ENCODE results near the gene DDR2. TPM values are rescaled to one million over a fixed set of nuclear protein-coding genes. Genes with fewer than 3 reads are reported as not detected.

The DDR2 gene
- total RNA-seq, 2 experiments from 2014 or later = 0.15 to 0.18 TPM

- Mint-ChIP-seq H3K36me3 (ENCODE audit: low read depth) (no peaks in the 10 kb centered on the region), H3K4me3 (no peak overlapping the region), H3K27ac (no peak overlapping the region), H3K9me3 (no peaks in the 10 kb centered on the region), H3K4me1 (no peaks in the 10 kb centered on the region), H3K27me3 (peaks cover 4% of the 10 kb centered on the region)
- ChIA-PET POLR2A (no interaction called here), CTCF (no interaction called here)
- no peak for DNase-seq
Observed at GRCh38 chr1:162635418-162635817, 3.2 kb downstream of the DDR2 start.

GRCh38 chr1:162639718-162640117 lies 7.5 kb downstream of the DDR2 start:
- Mint-ChIP-seq H3K27me3 (peaks cover 6% of the 10 kb centered on the region), H3K9me3 (no peaks in the 10 kb centered on the region), H3K4me1 (no peaks in the 10 kb centered on the region), H3K36me3 (ENCODE audit: low read depth) (no peaks in the 10 kb centered on the region), H3K27ac (no peak overlapping the region), H3K4me3 (no peak overlapping the region)
- no peak for DNase-seq
- ChIA-PET CTCF (no interaction called here), POLR2A (no interaction called here)

- H3K36me3 Mint-ChIP-seq (ENCODE audit: low read depth) = no peaks in the 10 kb centered on the region
- no peak for DNase-seq
- H3K9me3 Mint-ChIP-seq = no peaks in the 10 kb centered on the region
- ChIA-PET CTCF (interaction anchor here (0.6 kb wide), 1 partner anchor 24 kb away, joined by 3 read pairs; no protein-coding TSS in a partner anchor), POLR2A (no interaction called here)
- no peak overlapping the region for H3K27ac Mint-ChIP-seq
- H3K4me3 Mint-ChIP-seq = no peak overlapping the region
- H3K27me3 Mint-ChIP-seq = peaks cover 6% of the 10 kb centered on the region
- H3K4me1 Mint-ChIP-seq = no peaks in the 10 kb centered on the region
Observed at GRCh38 chr1:162641114-162641513, 8.8 kb downstream of the DDR2 start.

GRCh38 chr1:162644986-162645314 lies 12.7 kb downstream of the DDR2 start:
- H3K9me3 Mint-ChIP-seq = no peaks in the 10 kb centered on the region
- no peaks in the 10 kb centered on the region for H3K4me1 Mint-ChIP-seq
- ChIA-PET CTCF (no interaction called here), POLR2A (no interaction called here)
- no peak for DNase-seq
- peaks cover 12% of the 10 kb centered on the region for H3K27me3 Mint-ChIP-seq
- no peaks in the 10 kb centered on the region for H3K36me3 Mint-ChIP-seq (ENCODE audit: low read depth)
- no peak overlapping the region for H3K4me3 Mint-ChIP-seq
- H3K27ac Mint-ChIP-seq = no peak overlapping the region

GRCh38 chr1:162645666-162646065 lies 13.4 kb downstream of the DDR2 start:
- H3K27ac Mint-ChIP-seq = no peak overlapping the region
- no peak overlapping the region for H3K4me3 Mint-ChIP-seq
- POLR2A ChIA-PET = no interaction called here
- H3K9me3 Mint-ChIP-seq = no peaks in the 10 kb centered on the region
- peaks cover 12% of the 10 kb centered on the region for H3K27me3 Mint-ChIP-seq
- CTCF ChIA-PET = no interaction called here
- no peaks in the 10 kb centered on the region for H3K36me3 Mint-ChIP-seq (ENCODE audit: low read depth)
- no peaks in the 10 kb centered on the region for H3K4me1 Mint-ChIP-seq
- DNase-seq = no peak

GRCh38 chr1:162649583-162649982 lies 17.3 kb downstream of the DDR2 start:
- ChIA-PET CTCF (no interaction called here), POLR2A (no interaction called here)
- H3K27me3 Mint-ChIP-seq = peaks cover 10% of the 10 kb centered on the region
- H3K36me3 Mint-ChIP-seq (ENCODE audit: low read depth) = no peaks in the 10 kb centered on the region
- no peaks in the 10 kb centered on the region for H3K4me1 Mint-ChIP-seq
- H3K4me3 Mint-ChIP-seq = no peak overlapping the region
- H3K27ac Mint-ChIP-seq = no peak overlapping the region
- no peak for DNase-seq
- no peaks in the 10 kb centered on the region for H3K9me3 Mint-ChIP-seq

- DNase-seq = no peak
- ChIA-PET POLR2A (no interaction called here), CTCF (no interaction called here)
- H3K27ac Mint-ChIP-seq = no peak overlapping the region
- no peaks in the 10 kb centered on the region for H3K9me3 Mint-ChIP-seq
- H3K27me3 Mint-ChIP-seq = no peaks in the 10 kb centered on the region
- no peak overlapping the region for H3K4me3 Mint-ChIP-seq
- H3K4me1 Mint-ChIP-seq = no peaks in the 10 kb centered on the region
- H3K36me3 Mint-ChIP-seq (ENCODE audit: low read depth) = no peaks in the 10 kb centered on the region
Observed at GRCh38 chr1:162654915-162655620, 22.8 kb downstream of the DDR2 start.

- no peaks in the 10 kb centered on the region for H3K27me3 Mint-ChIP-seq
- POLR2A ChIA-PET = no interaction called here
- H3K36me3 Mint-ChIP-seq (ENCODE audit: low read depth) = no peaks in the 10 kb centered on the region
- H3K27ac Mint-ChIP-seq = no peak overlapping the region
- no peaks in the 10 kb centered on the region for H3K9me3 Mint-ChIP-seq
- no peaks in the 10 kb centered on the region for H3K4me1 Mint-ChIP-seq
- H3K4me3 Mint-ChIP-seq = no peak overlapping the region
- DNase-seq = no peak
- CTCF ChIA-PET = no interaction called here
Observed at GRCh38 chr1:162656266-162656665, 24.0 kb downstream of the DDR2 start.

- H3K27ac Mint-ChIP-seq = no peak overlapping the region
- H3K4me3 Mint-ChIP-seq = no peak overlapping the region
- ChIA-PET CTCF (no interaction called here), POLR2A (no interaction called here)
- no peaks in the 10 kb centered on the region for H3K4me1 Mint-ChIP-seq
- no peaks in the 10 kb centered on the region for H3K9me3 Mint-ChIP-seq
- DNase-seq = no peak
- no peaks in the 10 kb centered on the region for H3K36me3 Mint-ChIP-seq (ENCODE audit: low read depth)
- H3K27me3 Mint-ChIP-seq = peaks cover 3% of the 10 kb centered on the region
Observed at GRCh38 chr1:162660574-162660973, 28.3 kb downstream of the DDR2 start.

GRCh38 chr1:162661336-162661735 lies 29.1 kb downstream of the DDR2 start:
- no peaks in the 10 kb centered on the region for H3K36me3 Mint-ChIP-seq (ENCODE audit: low read depth)
- ChIA-PET POLR2A (no interaction called here), CTCF (no interaction called here)
- H3K9me3 Mint-ChIP-seq = no peaks in the 10 kb centered on the region
- no peak for DNase-seq
- peaks cover 4% of the 10 kb centered on the region for H3K27me3 Mint-ChIP-seq
- H3K4me1 Mint-ChIP-seq = no peaks in the 10 kb centered on the region
- H3K27ac Mint-ChIP-seq = no peak overlapping the region
- H3K4me3 Mint-ChIP-seq = no peak overlapping the region

GRCh38 chr1:162662013-162662412 lies 29.7 kb downstream of the DDR2 start:
- peaks cover 4% of the 10 kb centered on the region for H3K27me3 Mint-ChIP-seq
- H3K4me1 Mint-ChIP-seq = no peaks in the 10 kb centered on the region
- no peak for DNase-seq
- H3K9me3 Mint-ChIP-seq = no peaks in the 10 kb centered on the region
- POLR2A ChIA-PET = no interaction called here
- H3K4me3 Mint-ChIP-seq = no peak overlapping the region
- CTCF ChIA-PET = no interaction called here
- H3K27ac Mint-ChIP-seq = no peak overlapping the region
- H3K36me3 Mint-ChIP-seq (ENCODE audit: low read depth) = no peaks in the 10 kb centered on the region

GRCh38 chr1:162663086-162663485 lies 30.8 kb downstream of the DDR2 start:
- Mint-ChIP-seq H3K36me3 (ENCODE audit: low read depth) (no peaks in the 10 kb centered on the region), H3K9me3 (no peaks in the 10 kb centered on the region), H3K4me1 (no peaks in the 10 kb centered on the region), H3K4me3 (no peak overlapping the region), H3K27me3 (peaks cover 4% of the 10 kb centered on the region), H3K27ac (no peak overlapping the region)
- DNase-seq = no peak
- ChIA-PET CTCF (no interaction called here), POLR2A (no interaction called here)

- no peak for DNase-seq
- POLR2A ChIA-PET = no interaction called here
- no peak overlapping the region for H3K27ac Mint-ChIP-seq
- CTCF ChIA-PET = no interaction called here
- H3K27me3 Mint-ChIP-seq = peaks cover 8% of the 10 kb centered on the region
- H3K36me3 Mint-ChIP-seq (ENCODE audit: low read depth) = no peaks in the 10 kb centered on the region
- H3K4me3 Mint-ChIP-seq = no peak overlapping the region
- no peaks in the 10 kb centered on the region for H3K4me1 Mint-ChIP-seq
- no peaks in the 10 kb centered on the region for H3K9me3 Mint-ChIP-seq
Observed at GRCh38 chr1:162663589-162664106, 31.4 kb downstream of the DDR2 start.

- H3K9me3 Mint-ChIP-seq = no peaks in the 10 kb centered on the region
- no peak overlapping the region for H3K4me3 Mint-ChIP-seq
- H3K27ac Mint-ChIP-seq = no peak overlapping the region
- peaks cover 8% of the 10 kb centered on the region for H3K27me3 Mint-ChIP-seq
- ChIA-PET CTCF (no interaction called here), POLR2A (no interaction called here)
- no peaks in the 10 kb centered on the region for H3K4me1 Mint-ChIP-seq
- H3K36me3 Mint-ChIP-seq (ENCODE audit: low read depth) = no peaks in the 10 kb centered on the region
- DNase-seq = no peak
Observed at GRCh38 chr1:162666006-162666645, 33.9 kb downstream of the DDR2 start.
